OCI-LY1 (cell line): ENCODE data around the gene ST7.

Experiments used
- EZH2 ChIP-seq: fragments of 200-600 bp; sonication (generic), shearing (Covaris generic); IDR thresholded peaks from 2 replicates; pipeline ENCODE4 v1.8.0; 2017; ENCODE audit warnings: borderline replicate concordance, mixed run types, mild to moderate bottlenecking, antibody characterized with exemption, low read length, moderate library complexity, mixed read lengths
- TF ChIP-seq, protein P1 (sequence below): fragments of 200-600 bp; sonication (generic), shearing (Covaris generic); IDR thresholded peaks from 2 replicates; pipeline ENCODE4 v1.5.1; 2017; ENCODE audit warnings: mild to moderate bottlenecking, antibody characterized with exemption, low read length, moderate library complexity, mixed read lengths

- TF ChIP-seq, protein P1, sequence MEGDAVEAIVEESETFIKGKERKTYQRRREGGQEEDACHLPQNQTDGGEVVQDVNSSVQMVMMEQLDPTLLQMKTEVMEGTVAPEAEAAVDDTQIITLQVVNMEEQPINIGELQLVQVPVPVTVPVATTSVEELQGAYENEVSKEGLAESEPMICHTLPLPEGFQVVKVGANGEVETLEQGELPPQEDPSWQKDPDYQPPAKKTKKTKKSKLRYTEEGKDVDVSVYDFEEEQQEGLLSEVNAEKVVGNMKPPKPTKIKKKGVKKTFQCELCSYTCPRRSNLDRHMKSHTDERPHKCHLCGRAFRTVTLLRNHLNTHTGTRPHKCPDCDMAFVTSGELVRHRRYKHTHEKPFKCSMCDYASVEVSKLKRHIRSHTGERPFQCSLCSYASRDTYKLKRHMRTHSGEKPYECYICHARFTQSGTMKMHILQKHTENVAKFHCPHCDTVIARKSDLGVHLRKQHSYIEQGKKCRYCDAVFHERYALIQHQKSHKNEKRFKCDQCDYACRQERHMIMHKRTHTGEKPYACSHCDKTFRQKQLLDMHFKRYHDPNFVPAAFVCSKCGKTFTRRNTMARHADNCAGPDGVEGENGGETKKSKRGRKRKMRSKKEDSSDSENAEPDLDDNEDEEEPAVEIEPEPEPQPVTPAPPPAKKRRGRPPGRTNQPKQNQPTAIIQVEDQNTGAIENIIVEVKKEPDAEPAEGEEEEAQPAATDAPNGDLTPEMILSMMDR: no peak
- TF ChIP-seq EZH2: no peak
Measured at GRCh38 chr7:117044664-117045063, 91.4 kb downstream of the ST7 start.
